Measurements from ENCODE around the gene VWCE. TPM values are rescaled to one million over a fixed set of nuclear protein-coding genes. Genes with fewer than 3 reads are reported as not detected.
A peak's percentile ranks its signal among the peaks of the same experiment; 100 is the strongest.

VWCE gene
- total and polyA plus RNA-seq, 10 of the 15 experiments (the other 5 are each of a cell fraction or from before 2014, with no cell fraction given) = 0.10 to 4.9 (median 2.4) TPM

DNA sequence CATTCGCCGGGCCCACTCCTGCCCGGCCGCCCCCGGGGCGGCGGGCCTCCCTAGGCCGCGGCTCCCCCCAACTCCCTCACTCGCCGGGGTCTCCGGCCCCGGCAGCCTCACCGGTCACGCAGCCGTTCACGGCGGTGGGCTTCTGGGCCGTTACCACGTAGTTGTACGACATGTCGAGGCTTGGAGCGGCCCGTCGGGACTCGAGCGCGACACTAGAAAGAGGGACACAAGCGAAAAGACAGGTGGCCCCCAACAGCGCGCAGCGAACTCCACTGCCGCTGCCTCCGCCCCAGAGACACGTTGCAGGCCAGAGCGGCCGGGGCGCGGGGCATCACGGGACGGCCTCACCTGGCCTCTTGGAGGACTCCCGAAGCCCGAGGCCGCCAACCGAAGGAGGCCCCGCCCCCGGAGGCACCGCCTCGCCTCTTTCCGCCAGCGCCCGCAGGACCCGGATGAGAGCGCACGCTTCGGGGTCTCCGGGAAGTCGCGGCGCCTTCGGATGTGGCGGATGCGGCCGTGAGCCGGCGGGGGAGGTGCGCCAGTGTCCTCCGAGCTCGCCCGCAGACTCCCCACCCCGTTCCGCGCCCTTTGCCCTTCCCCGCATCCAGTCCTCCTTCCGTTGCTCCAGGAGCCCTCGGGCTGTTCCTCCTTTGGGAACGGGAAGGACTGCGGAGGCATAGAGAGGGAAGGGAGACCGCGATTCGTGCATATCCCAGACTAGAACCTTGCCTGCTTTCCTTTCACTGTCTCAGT, 37.9 kb upstream of the VWCE start, which contains the start of the genes DDB1 and TKFC:
TSS of gene DDB1 (minus strand) at position 309 of the 753 bp plus-strand sequence. CDS start at position 172, 137 bp downstream.
TSS of gene TKFC (plus strand) at position 432 of the 753 bp plus-strand sequence. CDS start 1,501 bp downstream, outside the sequence.
- in situ Hi-C loops (cut with MboI) = no loop called here
- H3K4me2 ChIP-seq (ENCODE audit: control insufficient read depth, insufficient read depth) = peak within 1 kb of the TSS; percentile 83
- FAIRE-seq (no peak), DNase-seq (ENCODE audit: low read depth, low spot score) (peak; percentile 64), ATAC-seq (peak; percentile 94)
- peak within 1 kb of the TSS; percentile 90 for H3K4me3 ChIP-seq
- H3K4me1 ChIP-seq (ENCODE audit: control insufficient read depth, insufficient read depth, low read length) = peaks cover 20% of the 10 kb centered on the region
- peaks cover 58% of the 10 kb centered on the region for H3K79me2 ChIP-seq (ENCODE audit: control insufficient read depth, insufficient read depth, low read length)
- intact Hi-C loops (cut with micrococcal nuclease; ENCODE audit: unreplicated experiment) = loop anchor here (1.0 to 10.0 kb wide), 3 partner anchors 29 to 104 kb away; partner anchors contain the start of gene TMEM138
- H3K9ac ChIP-seq (ENCODE audit: control insufficient read depth, insufficient read depth, low read length) = peak within 1 kb of the TSS; percentile 99
- CTCF ChIA-PET = interaction anchor here (0.8 to 10.2 kb wide), 10 partner anchors 8 to 292 kb away, joined by 3 to 729 read pairs (median 8); partner anchors contain the start of genes CYB561A3, TMEM138 and TMEM216
- RAD21 ChIA-PET (ENCODE audit: unreplicated experiment) = interaction anchor here (1.5 to 6.5 kb wide), 4 partner anchors 26 to 59 kb away, joined by 4 to 424 read pairs (median 130); partner anchors contain the start of genes CYB561A3, TMEM138 and TMEM216
- H2AFZ ChIP-seq (ENCODE audit: control insufficient read depth, low read depth, low read length) = peak within 1 kb of the TSS; percentile 83
- no peaks in the 10 kb centered on the region for H3K27me3 ChIP-seq (replicated peaks in 1 of 2; ENCODE audit: control insufficient read depth in 2 of 2, insufficient read depth in 2 of 2, low read length in 1 of 2)
- POLR2A ChIA-PET = interaction anchor here (1.0 to 5.9 kb wide), 7 partner anchors 24 to 96 kb away, joined by 3 to 86 read pairs (median 16); partner anchors contain the start of genes CPSF7, CYB561A3, SDHAF2 and TMEM138
- H4K20me1 ChIP-seq (ENCODE audit: control insufficient read depth, insufficient read depth) = no peaks in the 10 kb centered on the region; the same call in 1 of the 2 replicates
- under 1% methylated on average over 71 of the region's 81 CpGs for WGBS (ENCODE audit: insufficient coverage, insufficient replicate concordance, low lambda C conversion rate, missing lambda C conversion rate)
- H3K9me3 ChIP-seq (replicated peaks; ENCODE audit: control insufficient read depth, insufficient read depth, low read length) = no peaks in the 10 kb centered on the region
- SMC1A ChIA-PET (ENCODE audit: uncharacterized antibody, unreplicated experiment) = interaction anchor here (0.8 to 8.1 kb wide), 10 partner anchors 25 to 501 kb away, joined by 3 to 414 read pairs (median 5); partner anchors contain the start of genes CPSF7, CYB561A3, SDHAF2 and TMEM138
- peaks cover 2 to 7% of the 10 kb centered on the region in 2 experiments; a peak in 3 of 4 replicates for H3K36me3 ChIP-seq (ENCODE audit: control insufficient read depth in 2 of 2, insufficient read depth in 2 of 2, low read length in 1 of 2)
- H3K27ac ChIP-seq (ENCODE audit: control insufficient read depth, insufficient read depth) = peak within 1 kb of the TSS; percentile 92
- BruUV-seq (replicated peaks) = no TSS peak
- TF ChIP-seq NR2F1 (conservative IDR thresholded peaks at IDR 0.05) (peak; percentile 77), ZNF24 (IDR thresholded peaks at IDR 0.05) (no peak), NFXL1 (IDR thresholded peaks at IDR 0.05; ENCODE audit: borderline replicate concordance) (no peak), RB1 (IDR thresholded peaks at IDR 0.05; ENCODE audit: borderline replicate concordance) (peak; percentile 54; the same call in 1 of the 2 replicates), POU2F2 (IDR thresholded peaks at IDR 0.05; ENCODE audit: borderline replicate concordance, low read depth, low read length) (peak; percentile 62; the same call in 1 of the 3 replicates), KLF5 (IDR thresholded peaks at IDR 0.05; ENCODE audit: partially characterized antibody) (peak; percentile 16), USF1 (IDR thresholded peaks at IDR 0.05; ENCODE audit: borderline replicate concordance, extremely low read length, insufficient read depth, low read depth, low read length) (peak; percentile 28), IKZF1 (conservative IDR thresholded peaks at IDR 0.05) (peak; percentile 96), TCF3 (IDR thresholded peaks at IDR 0.05; ENCODE audit: borderline replicate concordance, insufficient read depth, low read depth, low read length) (peak; percentile 90), GABPA (IDR thresholded peaks at IDR 0.05; ENCODE audit: low read depth) (no peak), SMC3 (IDR thresholded peaks at IDR 0.05; ENCODE audit: borderline replicate concordance, low read length) (no peak), ASH2L (IDR thresholded peaks at IDR 0.05; ENCODE audit: borderline replicate concordance, low read depth) (no peak), HDGF (IDR thresholded peaks at IDR 0.05) (peak; percentile 73; the same call in 1 of the 2 replicates)
- TF ChIP-seq, protein P1, sequence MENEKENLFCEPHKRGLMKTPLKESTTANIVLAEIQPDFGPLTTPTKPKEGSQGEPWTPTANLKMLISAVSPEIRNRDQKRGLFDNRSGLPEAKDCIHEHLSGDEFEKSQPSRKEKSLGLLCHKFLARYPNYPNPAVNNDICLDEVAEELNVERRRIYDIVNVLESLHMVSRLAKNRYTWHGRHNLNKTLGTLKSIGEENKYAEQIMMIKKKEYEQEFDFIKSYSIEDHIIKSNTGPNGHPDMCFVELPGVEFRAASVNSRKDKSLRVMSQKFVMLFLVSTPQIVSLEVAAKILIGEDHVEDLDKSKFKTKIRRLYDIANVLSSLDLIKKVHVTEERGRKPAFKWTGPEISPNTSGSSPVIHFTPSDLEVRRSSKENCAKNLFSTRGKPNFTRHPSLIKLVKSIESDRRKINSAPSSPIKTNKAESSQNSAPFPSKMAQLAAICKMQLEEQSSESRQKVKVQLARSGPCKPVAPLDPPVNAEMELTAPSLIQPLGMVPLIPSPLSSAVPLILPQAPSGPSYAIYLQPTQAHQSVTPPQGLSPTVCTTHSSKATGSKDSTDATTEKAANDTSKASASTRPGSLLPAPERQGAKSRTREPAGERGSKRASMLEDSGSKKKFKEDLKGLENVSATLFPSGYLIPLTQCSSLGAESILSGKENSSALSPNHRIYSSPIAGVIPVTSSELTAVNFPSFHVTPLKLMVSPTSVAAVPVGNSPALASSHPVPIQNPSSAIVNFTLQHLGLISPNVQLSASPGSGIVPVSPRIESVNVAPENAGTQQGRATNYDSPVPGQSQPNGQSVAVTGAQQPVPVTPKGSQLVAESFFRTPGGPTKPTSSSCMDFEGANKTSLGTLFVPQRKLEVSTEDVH (IDR thresholded peaks at IDR 0.05; ENCODE audit: low read depth, partially characterized antibody) = no peak
- TF ChIP-seq, protein P2, sequence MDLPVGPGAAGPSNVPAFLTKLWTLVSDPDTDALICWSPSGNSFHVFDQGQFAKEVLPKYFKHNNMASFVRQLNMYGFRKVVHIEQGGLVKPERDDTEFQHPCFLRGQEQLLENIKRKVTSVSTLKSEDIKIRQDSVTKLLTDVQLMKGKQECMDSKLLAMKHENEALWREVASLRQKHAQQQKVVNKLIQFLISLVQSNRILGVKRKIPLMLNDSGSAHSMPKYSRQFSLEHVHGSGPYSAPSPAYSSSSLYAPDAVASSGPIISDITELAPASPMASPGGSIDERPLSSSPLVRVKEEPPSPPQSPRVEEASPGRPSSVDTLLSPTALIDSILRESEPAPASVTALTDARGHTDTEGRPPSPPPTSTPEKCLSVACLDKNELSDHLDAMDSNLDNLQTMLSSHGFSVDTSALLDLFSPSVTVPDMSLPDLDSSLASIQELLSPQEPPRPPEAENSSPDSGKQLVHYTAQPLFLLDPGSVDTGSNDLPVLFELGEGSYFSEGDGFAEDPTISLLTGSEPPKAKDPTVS (IDR thresholded peaks at IDR 0.05; ENCODE audit: low read depth, low read length) = no peak
